Measurements from ENCODE around the gene MAML3.

MAML3 gene

GRCh38 chr4:139921429-139922184 is 232.4 kb downstream of the MAML3 start:
- no peak for DNase-seq (ENCODE audit: low spot score)

GRCh38 chr4:139920486-139921002 is 233.4 kb downstream of the MAML3 start:
- DNase-seq (ENCODE audit: low spot score) = no peak

GRCh38 chr4:139919521-139919920 is 234.5 kb downstream of the MAML3 start:
- DNase-seq (ENCODE audit: low spot score) = no peak

GRCh38 chr4:139919004-139919403 is 235.0 kb downstream of the MAML3 start:
- DNase-seq (ENCODE audit: low spot score) = no peak

GRCh38 chr4:139918591-139918990 is 235.4 kb downstream of the MAML3 start:
- no peak for DNase-seq (ENCODE audit: low spot score)

GRCh38 chr4:139917896-139918295 is 236.1 kb downstream of the MAML3 start:
- DNase-seq (ENCODE audit: low spot score) = no peak

GRCh38 chr4:139916041-139916440 is 237.9 kb downstream of the MAML3 start:
- no peak for DNase-seq (ENCODE audit: low spot score)

GRCh38 chr4:139915037-139915436 is 238.9 kb downstream of the MAML3 start:
- no peak for DNase-seq (ENCODE audit: low spot score)

- DNase-seq (ENCODE audit: low spot score) = no peak
Observed at GRCh38 chr4:139913995-139914598, 239.9 kb downstream of the MAML3 start.

- DNase-seq (ENCODE audit: low spot score) = no peak
Observed at GRCh38 chr4:139913398-139913990, 240.5 kb downstream of the MAML3 start.

- DNase-seq (ENCODE audit: low spot score) = no peak
Observed at GRCh38 chr4:139912445-139912844, 241.5 kb downstream of the MAML3 start.

- no peak for DNase-seq (ENCODE audit: low spot score)
Observed at GRCh38 chr4:139910106-139910505, 243.9 kb downstream of the MAML3 start.

- DNase-seq (ENCODE audit: low spot score) = no peak
Observed at GRCh38 chr4:139908636-139909437, 245.1 kb downstream of the MAML3 start.

GRCh38 chr4:139907001-139907809 is 246.8 kb downstream of the MAML3 start:
- DNase-seq (ENCODE audit: low spot score) = no peak

GRCh38 chr4:139905489-139905888 is 248.5 kb downstream of the MAML3 start:
- no peak for DNase-seq (ENCODE audit: low spot score)

- DNase-seq (ENCODE audit: low spot score) = no peak
Observed at GRCh38 chr4:139904406-139904805, 249.6 kb downstream of the MAML3 start.

- DNase-seq (ENCODE audit: low spot score) = peak; percentile 7
Observed at GRCh38 chr4:139903845-139904244, 250.1 kb downstream of the MAML3 start.

GRCh38 chr4:139902321-139903320 is 251.4 kb downstream of the MAML3 start:
- DNase-seq (ENCODE audit: low spot score) = no peak

GRCh38 chr4:139901531-139902320 is 252.3 kb downstream of the MAML3 start:
- DNase-seq (ENCODE audit: low spot score) = no peak
